ENCODE results near the gene MTAP.

MTAP gene

GRCh38 chr9:21853414-21853813 is 51.0 kb downstream of the MTAP start:
- Histone ChIP-seq H2BK15ac (replicated peaks; ENCODE audit: low read depth) (no peak overlapping the region), H3K4me1 (ENCODE audit: control insufficient read depth, low read depth, low read length) (no peaks in the 10 kb centered on the region), H3K27ac (ENCODE audit: low read depth, low read length) (no peak overlapping the region), H3K4me3 (ENCODE audit: low read length) (no peak overlapping the region), H2BK5ac (ENCODE audit: low read length) (no peak overlapping the region), H4K8ac (ENCODE audit: low read depth, low read length) (no peak overlapping the region), H3K36me3 (ENCODE audit: control insufficient read depth, insufficient read depth, low read length) (peaks cover 9% of the 10 kb centered on the region), H3K4ac (ENCODE audit: low read depth, low read length) (no peak overlapping the region), H3K18ac (ENCODE audit: low read length) (no peak overlapping the region), H2BK120ac (ENCODE audit: low read depth, low read length) (no peak overlapping the region), H3K23ac (ENCODE audit: low read length) (no peak overlapping the region), H3K4me2 (ENCODE audit: low read length) (no peak overlapping the region), H3K56ac (ENCODE audit: low read length) (no peak overlapping the region), H3K79me2 (ENCODE audit: control insufficient read depth, insufficient read depth, low read length) (no peaks in the 10 kb centered on the region), H3K79me1 (ENCODE audit: low read length) (peaks cover 2% of the 10 kb centered on the region), H3K9ac (ENCODE audit: low read length) (no peak overlapping the region), H4K5ac (ENCODE audit: low read length) (no peak overlapping the region), H2AK5ac (ENCODE audit: low read length) (no peak overlapping the region), H3K27me3 (ENCODE audit: insufficient read depth, low read length, poor library complexity) (no peaks in the 10 kb centered on the region)
- no peak for DNase-seq
- WGBS (ENCODE audit: extremely low coverage, insufficient coverage, low lambda C conversion rate), result no CpG with 5 or more reads among the region's 2 CpGs

DNA sequence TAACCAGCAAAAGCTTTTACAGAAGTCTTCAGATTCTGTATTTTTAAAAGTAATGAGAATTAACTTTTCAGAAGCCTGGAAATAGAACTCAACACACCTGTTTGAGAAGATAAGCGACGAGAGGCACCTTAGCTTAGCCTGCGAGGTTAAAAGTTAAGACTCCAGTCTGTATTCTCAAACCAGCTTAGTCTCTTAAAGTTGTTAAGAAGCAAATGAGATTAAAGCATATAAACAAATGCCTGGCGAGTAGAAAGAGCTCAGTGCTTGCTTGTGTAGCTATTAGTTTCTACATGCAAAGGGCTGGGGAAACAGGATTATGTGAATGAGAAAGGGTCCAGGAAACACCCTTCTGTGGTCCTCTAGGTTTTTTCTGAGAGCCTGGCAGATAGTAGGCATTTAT is 51.7 kb downstream of the MTAP start:
- Histone ChIP-seq H3K4me1 (ENCODE audit: control insufficient read depth, low read depth, low read length) (no peaks in the 10 kb centered on the region), H2BK120ac (ENCODE audit: low read depth, low read length) (no peak overlapping the region), H3K9ac (ENCODE audit: low read length) (no peak overlapping the region), H3K4me3 (ENCODE audit: low read length) (no peak overlapping the region), H3K79me1 (ENCODE audit: low read length) (peaks cover 2% of the 10 kb centered on the region), H3K79me2 (ENCODE audit: control insufficient read depth, insufficient read depth, low read length) (no peaks in the 10 kb centered on the region), H3K4me2 (ENCODE audit: low read length) (no peak overlapping the region), H3K18ac (ENCODE audit: low read length) (no peak overlapping the region), H4K5ac (ENCODE audit: low read length) (no peak overlapping the region), H3K27me3 (ENCODE audit: insufficient read depth, low read length, poor library complexity) (no peaks in the 10 kb centered on the region), H4K8ac (ENCODE audit: low read depth, low read length) (no peak overlapping the region), H2BK15ac (replicated peaks; ENCODE audit: low read depth) (no peak overlapping the region), H2BK5ac (ENCODE audit: low read length) (no peak overlapping the region), H3K56ac (ENCODE audit: low read length) (no peak overlapping the region), H3K27ac (ENCODE audit: low read depth, low read length) (no peak overlapping the region), H3K4ac (ENCODE audit: low read depth, low read length) (no peak overlapping the region), H3K23ac (ENCODE audit: low read length) (no peak overlapping the region), H3K36me3 (ENCODE audit: control insufficient read depth, insufficient read depth, low read length) (peaks cover 14% of the 10 kb centered on the region), H2AK5ac (ENCODE audit: low read length) (no peak overlapping the region)
- no peak for DNase-seq
- no CpG with 5 or more reads among the region's 4 CpGs for WGBS (ENCODE audit: extremely low coverage, insufficient coverage, low lambda C conversion rate)

- Histone ChIP-seq H3K23ac (ENCODE audit: low read length) (no peak overlapping the region), H3K4me3 (ENCODE audit: low read length) (no peak overlapping the region), H3K27me3 (ENCODE audit: insufficient read depth, low read length, poor library complexity) (no peaks in the 10 kb centered on the region), H2AK5ac (ENCODE audit: low read length) (no peak overlapping the region), H4K5ac (ENCODE audit: low read length) (no peak overlapping the region), H2BK120ac (ENCODE audit: low read depth, low read length) (no peak overlapping the region), H3K4me2 (ENCODE audit: low read length) (no peak overlapping the region), H3K36me3 (ENCODE audit: control insufficient read depth, insufficient read depth, low read length) (peaks cover 15% of the 10 kb centered on the region), H2BK15ac (replicated peaks; ENCODE audit: low read depth) (no peak overlapping the region), H3K4me1 (ENCODE audit: control insufficient read depth, low read depth, low read length) (no peaks in the 10 kb centered on the region), H2BK5ac (ENCODE audit: low read length) (no peak overlapping the region), H3K9ac (ENCODE audit: low read length) (no peak overlapping the region), H3K27ac (ENCODE audit: low read depth, low read length) (no peak overlapping the region), H4K8ac (ENCODE audit: low read depth, low read length) (no peak overlapping the region), H3K79me2 (ENCODE audit: control insufficient read depth, insufficient read depth, low read length) (no peaks in the 10 kb centered on the region), H3K18ac (ENCODE audit: low read length) (no peak overlapping the region), H3K4ac (ENCODE audit: low read depth, low read length) (no peak overlapping the region), H3K79me1 (ENCODE audit: low read length) (peaks cover 2% of the 10 kb centered on the region), H3K56ac (ENCODE audit: low read length) (no peak overlapping the region)
- DNase-seq, result peak; percentile 64
- no CpG with 5 or more reads among the region's 11 CpGs for WGBS (ENCODE audit: extremely low coverage, insufficient coverage, low lambda C conversion rate)
Measured at GRCh38 chr9:21854594-21854993, 52.2 kb downstream of the MTAP start.

DNA sequence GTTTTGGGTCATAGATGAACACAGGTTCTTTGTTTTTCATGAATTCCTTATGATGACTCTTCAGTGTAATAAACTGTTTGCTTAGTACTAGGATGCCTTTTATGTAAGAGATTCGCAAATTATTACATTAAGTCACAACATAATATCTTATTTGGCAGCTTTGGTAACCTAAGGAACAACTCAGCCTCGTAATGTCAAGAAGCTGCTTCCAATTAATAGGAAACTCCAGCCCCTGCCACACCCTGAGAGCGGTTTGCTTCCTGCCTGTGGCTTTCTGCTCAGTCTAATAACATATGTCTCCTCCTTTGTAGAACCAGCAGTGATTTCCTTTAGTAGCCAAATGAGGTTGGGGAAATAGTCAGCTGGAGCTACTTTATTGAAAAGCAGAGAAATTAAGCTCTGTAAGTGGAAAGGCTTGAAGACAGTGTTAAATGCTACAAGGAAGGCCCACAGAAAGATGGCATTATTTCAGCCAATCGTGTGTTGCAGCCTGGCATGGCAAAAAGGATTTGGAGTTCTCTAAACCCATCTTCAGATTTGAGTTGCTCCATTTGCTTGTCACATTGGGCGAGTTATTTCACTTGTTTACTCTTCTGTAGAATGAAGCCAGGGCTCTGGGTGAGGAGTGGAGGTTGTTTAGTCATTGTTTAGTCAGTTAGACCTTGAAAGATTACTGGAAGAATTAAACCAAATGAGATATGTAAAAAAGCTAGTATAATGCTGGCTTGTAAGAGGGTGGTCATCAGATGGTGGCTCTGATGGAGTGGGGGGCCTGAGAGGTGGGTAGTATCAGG is 54.1 kb downstream of the MTAP start:
- H3K27ac ChIP-seq (ENCODE audit: low read depth, low read length), result no peak overlapping the region
- H3K9ac ChIP-seq (ENCODE audit: low read length), result no peak overlapping the region
- DNase-seq, result no peak
- no peaks in the 10 kb centered on the region for H3K27me3 ChIP-seq (ENCODE audit: insufficient read depth, low read length, poor library complexity)
- no peak overlapping the region for H3K4me2 ChIP-seq (ENCODE audit: low read length)
- no peak overlapping the region for H2BK15ac ChIP-seq (replicated peaks; ENCODE audit: low read depth)
- no peak overlapping the region for H4K8ac ChIP-seq (ENCODE audit: low read depth, low read length)
- H3K4me3 ChIP-seq (ENCODE audit: low read length), result no peak overlapping the region
- no peak overlapping the region for H3K23ac ChIP-seq (ENCODE audit: low read length)
- no peak overlapping the region for H4K5ac ChIP-seq (ENCODE audit: low read length)
- H3K36me3 ChIP-seq (ENCODE audit: control insufficient read depth, insufficient read depth, low read length), result peaks cover 16% of the 10 kb centered on the region
- H3K18ac ChIP-seq (ENCODE audit: low read length), result no peak overlapping the region
- no peak overlapping the region for H2AK5ac ChIP-seq (ENCODE audit: low read length)
- no peaks in the 10 kb centered on the region for H3K79me2 ChIP-seq (ENCODE audit: control insufficient read depth, insufficient read depth, low read length)
- no peak overlapping the region for H3K56ac ChIP-seq (ENCODE audit: low read length)
- no peak overlapping the region for H3K4ac ChIP-seq (ENCODE audit: low read depth, low read length)
- H3K4me1 ChIP-seq (ENCODE audit: control insufficient read depth, low read depth, low read length), result no peaks in the 10 kb centered on the region
- no peak overlapping the region for H2BK5ac ChIP-seq (ENCODE audit: low read length)
- no peak overlapping the region for H2BK120ac ChIP-seq (ENCODE audit: low read depth, low read length)
- H3K79me1 ChIP-seq (ENCODE audit: low read length), result peaks cover 4% of the 10 kb centered on the region
- WGBS (ENCODE audit: extremely low coverage, insufficient coverage, low lambda C conversion rate), result no CpG with 5 or more reads among the region's 5 CpGs

DNA sequence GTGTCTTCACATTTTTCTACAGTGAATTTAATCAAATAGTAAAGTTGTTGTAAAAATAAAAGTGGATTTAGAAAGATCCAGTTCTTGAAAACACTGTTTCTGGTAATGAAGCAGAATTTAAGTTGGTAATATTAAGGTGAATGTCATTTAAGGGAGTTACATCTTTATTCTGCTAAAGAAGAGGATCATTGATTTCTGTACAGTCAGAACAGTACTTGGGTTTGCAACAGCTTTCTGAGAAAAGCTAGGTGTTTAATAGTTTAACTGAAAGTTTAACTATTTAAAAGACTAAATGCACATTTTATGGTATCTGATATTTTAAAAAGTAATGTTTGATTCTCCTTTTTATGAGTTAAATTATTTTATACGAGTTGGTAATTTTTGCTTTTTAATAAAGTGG is 60.4 kb downstream of the MTAP start:
- no peak overlapping the region for H3K4me2 ChIP-seq (ENCODE audit: low read length)
- DNase-seq, result no peak
- peaks cover 17% of the 10 kb centered on the region for H3K36me3 ChIP-seq (ENCODE audit: control insufficient read depth, insufficient read depth, low read length)
- H3K23ac ChIP-seq (ENCODE audit: low read length), result no peak overlapping the region
- H3K79me1 ChIP-seq (ENCODE audit: low read length), result peaks cover 1% of the 10 kb centered on the region
- 100% methylated on average over 1 of the region's 1 CpG for WGBS (ENCODE audit: extremely low coverage, insufficient coverage, low lambda C conversion rate)
- H3K4ac ChIP-seq (ENCODE audit: low read depth, low read length), result no peak overlapping the region
- H3K9ac ChIP-seq (ENCODE audit: low read length), result no peak overlapping the region
- H4K5ac ChIP-seq (ENCODE audit: low read length), result no peak overlapping the region
- no peak overlapping the region for H2AK5ac ChIP-seq (ENCODE audit: low read length)
- H2BK15ac ChIP-seq (replicated peaks; ENCODE audit: low read depth), result no peak overlapping the region
- H3K27me3 ChIP-seq (ENCODE audit: insufficient read depth, low read length, poor library complexity), result no peaks in the 10 kb centered on the region
- H3K56ac ChIP-seq (ENCODE audit: low read length), result no peak overlapping the region
- no peak overlapping the region for H3K27ac ChIP-seq (ENCODE audit: low read depth, low read length)
- H4K8ac ChIP-seq (ENCODE audit: low read depth, low read length), result no peak overlapping the region
- no peak overlapping the region for H2BK120ac ChIP-seq (ENCODE audit: low read depth, low read length)
- H2BK5ac ChIP-seq (ENCODE audit: low read length), result no peak overlapping the region
- no peak overlapping the region for H3K4me3 ChIP-seq (ENCODE audit: low read length)
- no peaks in the 10 kb centered on the region for H3K4me1 ChIP-seq (ENCODE audit: control insufficient read depth, low read depth, low read length)
- no peak overlapping the region for H3K18ac ChIP-seq (ENCODE audit: low read length)
- H3K79me2 ChIP-seq (ENCODE audit: control insufficient read depth, insufficient read depth, low read length), result no peaks in the 10 kb centered on the region

DNA sequence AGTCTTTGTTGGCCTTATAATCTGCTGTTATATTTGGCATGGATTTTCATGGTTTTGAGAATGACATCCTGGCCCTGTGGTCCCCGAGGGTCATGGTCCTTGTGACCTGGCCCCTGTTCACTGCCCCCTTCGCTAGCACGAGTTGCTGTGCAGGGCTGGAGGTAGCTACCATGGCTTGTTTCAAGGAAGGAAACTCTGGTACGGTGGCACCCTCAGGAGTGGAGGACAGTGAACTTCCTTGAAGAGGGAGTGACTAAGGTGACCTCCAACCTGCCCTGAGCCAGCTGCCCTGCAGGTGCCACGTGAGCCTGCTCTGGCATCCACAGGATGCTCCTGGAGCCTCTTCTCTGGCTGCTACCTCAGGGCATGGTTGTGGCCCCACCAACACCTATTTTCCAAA is 62.1 kb downstream of the MTAP start:
- Histone ChIP-seq H3K4ac (ENCODE audit: low read depth, low read length) (no peak overlapping the region), H2BK5ac (ENCODE audit: low read length) (no peak overlapping the region), H3K36me3 (ENCODE audit: control insufficient read depth, insufficient read depth, low read length) (peaks cover 8% of the 10 kb centered on the region), H3K79me2 (ENCODE audit: control insufficient read depth, insufficient read depth, low read length) (no peaks in the 10 kb centered on the region), H4K8ac (ENCODE audit: low read depth, low read length) (no peak overlapping the region), H2BK120ac (ENCODE audit: low read depth, low read length) (no peak overlapping the region), H3K18ac (ENCODE audit: low read length) (no peak overlapping the region), H3K27me3 (ENCODE audit: insufficient read depth, low read length, poor library complexity) (no peaks in the 10 kb centered on the region), H3K4me2 (ENCODE audit: low read length) (no peak overlapping the region), H3K23ac (ENCODE audit: low read length) (no peak overlapping the region), H3K4me1 (ENCODE audit: control insufficient read depth, low read depth, low read length) (no peaks in the 10 kb centered on the region), H2AK5ac (ENCODE audit: low read length) (no peak overlapping the region), H4K5ac (ENCODE audit: low read length) (no peak overlapping the region), H3K4me3 (ENCODE audit: low read length) (no peak overlapping the region), H3K27ac (ENCODE audit: low read depth, low read length) (no peak overlapping the region), H3K9ac (ENCODE audit: low read length) (no peak overlapping the region), H3K56ac (ENCODE audit: low read length) (no peak overlapping the region), H3K79me1 (ENCODE audit: low read length) (peaks cover 1% of the 10 kb centered on the region), H2BK15ac (replicated peaks; ENCODE audit: low read depth) (no peak overlapping the region)
- no peak for DNase-seq
- no CpG with 5 or more reads among the region's 5 CpGs for WGBS (ENCODE audit: extremely low coverage, insufficient coverage, low lambda C conversion rate)

Measured in mesendoderm (in vitro differentiated cells).